Progenitor cell of endocrine pancreas (in vitro differentiated cells): ENCODE measurements around the gene FAM170B. TPM values are rescaled to one million over a fixed set of nuclear protein-coding genes. Genes with fewer than 3 reads are reported as not detected.

Experiments
- DNase-seq: peaks from one replicate; pipeline ENCODE4 v3.0.0; 2021; ENCODE audit warnings: low spot score; ENCODE audit not compliant: unreplicated experiment
- H3K27ac Mint-ChIP-seq: 2 replicates; pipeline ENCODE4 v1.8.0; 2021; ENCODE audit warnings: mild to moderate bottlenecking, moderate library complexity, mixed read lengths
- H3K27me3 Mint-ChIP-seq: 2 replicates; pipeline ENCODE4 v1.8.0; 2021; ENCODE audit warnings: mixed read lengths
- H3K36me3 Mint-ChIP-seq: 2 replicates; pipeline ENCODE4 v1.8.0; 2022; ENCODE audit warnings: mixed read lengths; ENCODE audit not compliant: insufficient read depth
- H3K4me1 Mint-ChIP-seq: 2 replicates; pipeline ENCODE4 v1.8.0; 2021; ENCODE audit warnings: low read depth, mixed read lengths
- H3K4me3 Mint-ChIP-seq: 2 replicates; pipeline ENCODE4 v1.8.0; 2021; ENCODE audit warnings: low read depth, mild to moderate bottlenecking, moderate library complexity, mixed read lengths
- H3K9me3 Mint-ChIP-seq: 2 replicates; pipeline ENCODE4 v1.8.0; 2021; ENCODE audit warnings: low read depth, mixed read lengths
- total RNA-seq: library from RNA; stranded (reverse); gene quantifications from 2 replicates; pipeline ENCODE4 v1.2.1, GENCODE V29; 2021
- TF ChIP-seq, protein P1 (sequence below): fragments of 200-600 bp; sonication (generic); IDR thresholded peaks from one replicate; pipeline ENCODE4 v1.5.0; 2021; ENCODE audit warnings: antibody characterized with exemption, mild to moderate bottlenecking; ENCODE audit not compliant: unreplicated experiment

FAM170B gene
- total RNA-seq, 1 donor from 2014 or later, result not detected

DNA sequence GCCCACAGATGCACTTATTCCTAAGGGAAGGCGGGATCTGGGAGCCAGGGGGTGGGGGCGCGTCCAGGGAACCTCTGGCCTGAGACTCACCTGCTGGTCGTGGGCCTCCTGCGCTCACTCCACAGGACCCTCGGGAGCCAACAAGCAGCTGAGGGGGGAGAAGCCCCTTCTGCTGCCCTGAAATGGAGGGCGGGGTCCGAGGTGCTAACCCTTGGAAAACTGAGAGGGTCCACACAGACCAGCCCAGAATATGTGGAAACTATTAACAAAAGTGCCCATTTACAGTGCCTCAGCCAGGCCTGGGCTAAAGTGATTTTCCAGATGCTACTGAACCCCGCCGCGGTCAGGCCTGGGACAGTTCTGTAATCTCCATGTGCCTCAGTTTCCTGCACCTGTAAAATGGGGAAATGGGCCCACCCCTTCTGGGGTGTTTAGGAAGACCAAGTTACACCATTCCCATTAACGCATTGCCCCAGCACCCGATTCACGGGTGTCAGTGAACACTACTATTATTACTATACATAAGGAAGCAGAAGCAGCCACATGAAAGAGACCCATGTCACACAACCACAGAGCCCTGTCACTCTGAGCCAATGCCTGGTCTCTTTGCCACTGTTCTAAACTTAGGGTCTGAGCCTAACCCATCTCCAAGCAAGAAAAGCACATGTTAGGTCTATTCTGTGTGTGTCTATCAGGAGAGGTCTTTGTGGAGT lies 17.9 kb downstream of the FAM170B start:
- H3K36me3 Mint-ChIP-seq, result no peaks in the 10 kb centered on the region
- H3K27me3 Mint-ChIP-seq, result peaks cover 65% of the 10 kb centered on the region
- TF ChIP-seq, protein P1, sequence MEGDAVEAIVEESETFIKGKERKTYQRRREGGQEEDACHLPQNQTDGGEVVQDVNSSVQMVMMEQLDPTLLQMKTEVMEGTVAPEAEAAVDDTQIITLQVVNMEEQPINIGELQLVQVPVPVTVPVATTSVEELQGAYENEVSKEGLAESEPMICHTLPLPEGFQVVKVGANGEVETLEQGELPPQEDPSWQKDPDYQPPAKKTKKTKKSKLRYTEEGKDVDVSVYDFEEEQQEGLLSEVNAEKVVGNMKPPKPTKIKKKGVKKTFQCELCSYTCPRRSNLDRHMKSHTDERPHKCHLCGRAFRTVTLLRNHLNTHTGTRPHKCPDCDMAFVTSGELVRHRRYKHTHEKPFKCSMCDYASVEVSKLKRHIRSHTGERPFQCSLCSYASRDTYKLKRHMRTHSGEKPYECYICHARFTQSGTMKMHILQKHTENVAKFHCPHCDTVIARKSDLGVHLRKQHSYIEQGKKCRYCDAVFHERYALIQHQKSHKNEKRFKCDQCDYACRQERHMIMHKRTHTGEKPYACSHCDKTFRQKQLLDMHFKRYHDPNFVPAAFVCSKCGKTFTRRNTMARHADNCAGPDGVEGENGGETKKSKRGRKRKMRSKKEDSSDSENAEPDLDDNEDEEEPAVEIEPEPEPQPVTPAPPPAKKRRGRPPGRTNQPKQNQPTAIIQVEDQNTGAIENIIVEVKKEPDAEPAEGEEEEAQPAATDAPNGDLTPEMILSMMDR, result no peak
- DNase-seq, result no peak
- no peak overlapping the region for H3K27ac Mint-ChIP-seq
- H3K4me3 Mint-ChIP-seq, result peak overlapping the region; percentile 46
- no peaks in the 10 kb centered on the region for H3K9me3 Mint-ChIP-seq
- H3K4me1 Mint-ChIP-seq, result peaks cover 2% of the 10 kb centered on the region

DNA sequence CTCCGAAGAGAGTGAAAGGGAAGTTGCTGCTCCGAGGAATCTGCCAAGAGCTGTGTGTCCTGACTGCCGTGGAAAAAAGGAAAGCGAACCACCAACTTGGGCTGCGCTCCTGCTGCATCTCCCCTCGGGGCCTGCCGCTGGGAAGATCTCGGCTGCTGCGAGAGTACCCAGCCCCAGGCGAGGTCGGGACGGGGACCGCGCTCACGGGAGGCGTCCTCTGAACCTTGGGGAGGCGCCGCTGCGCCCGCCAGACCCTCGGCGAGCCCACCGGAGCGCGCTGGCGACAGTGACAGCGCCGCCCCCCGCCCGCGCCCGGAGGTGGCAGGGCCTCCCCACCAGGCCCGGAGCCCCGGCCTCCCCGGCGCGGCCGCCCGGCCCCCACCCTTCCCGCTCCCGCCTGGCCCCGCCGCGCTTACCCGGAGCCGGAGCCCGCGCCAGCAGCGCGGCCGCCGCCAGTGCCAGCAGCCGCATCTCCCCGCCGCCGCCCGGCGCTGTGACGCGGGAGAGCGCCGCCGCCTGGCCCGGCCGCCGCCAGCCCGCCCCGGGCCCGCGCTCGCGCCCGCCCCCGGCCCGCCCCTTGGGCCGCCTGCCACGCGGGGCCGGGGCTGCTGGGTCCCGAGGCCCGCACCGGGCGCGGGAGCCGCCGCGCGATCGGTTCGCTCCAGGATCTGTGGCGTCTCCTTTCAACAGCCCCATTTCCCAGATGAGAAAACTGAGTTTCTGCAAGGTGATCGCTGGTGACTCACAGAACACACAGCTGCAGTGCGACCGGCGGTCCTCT lies 18.6 kb downstream of the FAM170B start, which contains the start of gene VSTM4:
TSS of gene VSTM4 (minus strand) at position 508 of the 781 bp plus-strand sequence. CDS start at position 471, 37 bp downstream.
- DNase-seq, result peak; percentile 22

DNA sequence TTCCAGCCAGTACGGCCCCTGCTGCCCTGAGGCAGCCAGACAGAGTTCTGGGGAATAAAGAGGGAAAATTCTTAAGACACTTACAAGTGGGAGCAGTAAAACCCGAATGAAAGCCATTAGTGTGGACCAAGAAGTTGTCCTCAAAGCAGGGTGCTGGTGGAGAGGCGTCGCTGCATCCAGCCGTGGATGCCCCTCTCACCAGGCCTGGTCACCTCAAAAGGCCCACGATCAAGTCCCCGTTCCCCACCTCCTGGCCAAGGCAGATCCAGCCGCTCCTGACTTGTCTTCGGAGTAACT lies 19.2 kb downstream of the FAM170B start:
- no peak overlapping the region for H3K27ac Mint-ChIP-seq
- DNase-seq, result no peak
- no peaks in the 10 kb centered on the region for H3K36me3 Mint-ChIP-seq
- peaks cover 55% of the 10 kb centered on the region for H3K27me3 Mint-ChIP-seq
- H3K4me1 Mint-ChIP-seq, result peaks cover 2% of the 10 kb centered on the region
- peak overlapping the region; percentile 76 for H3K4me3 Mint-ChIP-seq
- no peaks in the 10 kb centered on the region for H3K9me3 Mint-ChIP-seq
- TF ChIP-seq, protein P1, result no peak

More for the DNA sequence above, 18.6 kb downstream of the FAM170B start, which contains the start of gene VSTM4:
- Mint-ChIP-seq H3K36me3 (no peaks in the 10 kb centered on the region), H3K9me3 (no peaks in the 10 kb centered on the region), H3K27me3 (peaks cover 59% of the 10 kb centered on the region), H3K27ac (no peak within 1 kb of the TSS), H3K4me3 (peak within 1 kb of the TSS; percentile 76), H3K4me1 (peaks cover 2% of the 10 kb centered on the region)
- TF ChIP-seq, protein P1, result peak; percentile 16

DNA sequence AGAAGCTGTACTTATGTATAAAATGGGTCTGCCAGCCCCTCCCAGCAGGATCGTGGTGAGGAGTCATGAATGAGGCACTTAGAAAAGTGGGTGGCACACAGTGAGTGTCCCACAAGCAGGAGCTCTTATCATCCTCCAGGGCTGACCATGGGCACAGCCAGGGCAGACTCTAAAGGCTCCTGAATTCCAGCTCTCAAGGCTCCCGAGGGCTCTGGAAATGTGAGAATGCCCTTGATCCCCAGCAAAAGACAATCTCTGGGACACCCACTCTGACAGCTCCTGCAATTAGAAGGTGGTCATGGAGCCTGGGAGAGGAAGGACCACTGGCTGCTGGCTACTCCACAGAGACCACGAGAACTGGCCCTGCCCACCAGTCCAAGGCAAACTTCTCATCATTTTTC lies 20.1 kb downstream of the FAM170B start:
- H3K36me3 Mint-ChIP-seq, result no peaks in the 10 kb centered on the region
- H3K9me3 Mint-ChIP-seq, result no peaks in the 10 kb centered on the region
- H3K4me3 Mint-ChIP-seq, result peak overlapping the region; percentile 16
- peaks cover 53% of the 10 kb centered on the region for H3K27me3 Mint-ChIP-seq
- H3K4me1 Mint-ChIP-seq, result peaks cover 2% of the 10 kb centered on the region
- H3K27ac Mint-ChIP-seq, result no peak overlapping the region
- no peak for DNase-seq
- TF ChIP-seq, protein P1, result no peak

DNA sequence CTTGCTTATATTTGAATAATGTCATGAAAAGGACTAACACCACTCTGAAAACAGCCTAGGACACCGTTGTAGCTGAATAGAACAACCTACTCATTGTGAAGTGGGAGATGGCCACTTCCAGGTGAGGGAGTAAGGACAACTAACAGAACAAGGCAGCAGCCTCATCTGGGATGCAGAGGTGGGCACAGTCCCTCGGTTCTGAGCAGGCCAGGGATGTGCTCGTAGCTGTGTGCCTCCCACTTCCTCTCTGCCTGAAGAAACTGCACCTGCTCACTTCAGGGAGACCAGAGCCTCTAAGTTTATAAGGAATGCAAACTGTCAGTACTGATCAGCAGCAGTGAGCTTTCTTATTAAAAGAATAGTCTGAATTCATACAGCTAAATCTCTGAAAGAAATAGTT lies 21.0 kb downstream of the FAM170B start:
- Mint-ChIP-seq H3K27ac (no peak overlapping the region), H3K27me3 (peaks cover 44% of the 10 kb centered on the region), H3K4me3 (no peak overlapping the region), H3K4me1 (peaks cover 2% of the 10 kb centered on the region), H3K36me3 (no peaks in the 10 kb centered on the region), H3K9me3 (no peaks in the 10 kb centered on the region)
- DNase-seq, result no peak
- TF ChIP-seq, protein P1, result no peak
